ENCODE data around the gene SDK2. TPM values are rescaled to one million over a fixed set of nuclear protein-coding genes. Genes with fewer than 3 reads are reported as not detected.
"Not testable (repeated sequence)": the region's sequence is repeated elsewhere in the genome, so short reads cannot be mapped to it uniquely, and the experiment has no call there.

Gene SDK2
- polyA plus RNA-seq, 6 donors from 2014 or later: 0.10 to 6.3 (median 1.6) TPM

- Mint-ChIP-seq H3K9me3 (no peaks in the 10 kb centered on the region), H3K36me3 (peaks cover 6 to 26% of the 10 kb centered on the region in 2 donors), H3K27me3 (no peaks in the 10 kb centered on the region), H3K27ac (no peak overlapping the region), H3K4me1 (peaks cover 0 to 2% (median 0%) of the 10 kb centered on the region in 3 donors), H3K4me3 (no peak overlapping the region)
- no peak for DNase-seq
- no peak for ATAC-seq (ENCODE audit: low read depth in 2 of 2)
These were observed 264.4 kb downstream of the SDK2 start for GRCh38 chr17:73379826-73380225.

GRCh38 chr17:73378974-73379470 lies 265.2 kb downstream of the SDK2 start:
- H3K4me3 Mint-ChIP-seq: no peak overlapping the region
- peaks cover 0 to 4% (median 0%) of the 10 kb centered on the region in 3 donors for H3K4me1 Mint-ChIP-seq
- peak overlapping the region in 1 of 6 donors; percentile 37 for H3K27ac Mint-ChIP-seq
- no peaks in the 10 kb centered on the region for H3K27me3 Mint-ChIP-seq
- H3K36me3 Mint-ChIP-seq: peaks cover 6 to 23% of the 10 kb centered on the region in 2 donors
- ATAC-seq (ENCODE audit: low read depth in 2 of 2) (no peak), DNase-seq (no peak)
- no peaks in the 10 kb centered on the region for H3K9me3 Mint-ChIP-seq

GRCh38 chr17:73376636-73377035 lies 267.6 kb downstream of the SDK2 start:
- Mint-ChIP-seq H3K27ac (no peak overlapping the region), H3K4me1 (peaks cover 0 to 4% (median 0%) of the 10 kb centered on the region in 3 donors), H3K4me3 (no peak overlapping the region), H3K27me3 (no peaks in the 10 kb centered on the region), H3K9me3 (no peaks in the 10 kb centered on the region), H3K36me3 (peaks cover 6 to 19% of the 10 kb centered on the region in 2 donors)
- ATAC-seq (ENCODE audit: low read depth in 2 of 2) (no peak), DNase-seq (no peak)

GRCh38 chr17:73376152-73376551 lies 268.1 kb downstream of the SDK2 start:
- ATAC-seq (ENCODE audit: low read depth in 2 of 2) (no peak), DNase-seq (no peak)
- H3K9me3 Mint-ChIP-seq: no peaks in the 10 kb centered on the region
- no peaks in the 10 kb centered on the region for H3K27me3 Mint-ChIP-seq
- H3K27ac Mint-ChIP-seq: no peak overlapping the region
- H3K36me3 Mint-ChIP-seq: peaks cover 6 to 19% of the 10 kb centered on the region in 2 donors
- peaks cover 0 to 4% (median 0%) of the 10 kb centered on the region in 3 donors for H3K4me1 Mint-ChIP-seq
- no peak overlapping the region for H3K4me3 Mint-ChIP-seq

GRCh38 chr17:73371836-73372235 lies 272.4 kb downstream of the SDK2 start:
- DNase-seq: no peak
- Mint-ChIP-seq H3K9me3 (no peaks in the 10 kb centered on the region), H3K4me1 (peaks cover 0 to 4% (median 0%) of the 10 kb centered on the region in 3 donors), H3K27me3 (no peaks in the 10 kb centered on the region), H3K4me3 (no peak overlapping the region), H3K36me3 (peaks cover 0 to 24% of the 10 kb centered on the region in 2 donors), H3K27ac (peak overlapping the region in 2 of 6 donors; percentile 38 to 81)
- no peak for ATAC-seq (ENCODE audit: low read depth in 2 of 2)

- Mint-ChIP-seq H3K36me3 (peaks cover 0 to 18% of the 10 kb centered on the region in 2 donors), H3K4me1 (peaks cover 0 to 4% (median 0%) of the 10 kb centered on the region in 3 donors), H3K27me3 (no peaks in the 10 kb centered on the region), H3K9me3 (no peaks in the 10 kb centered on the region), H3K27ac (peak overlapping the region in 3 of 6 donors; percentile 56 to 83 (median 81)), H3K4me3 (no peak overlapping the region)
- no peak for DNase-seq
- no peak for ATAC-seq (ENCODE audit: low read depth in 2 of 2)
These were observed 273.0 kb downstream of the SDK2 start for GRCh38 chr17:73371285-73371684.

- peak overlapping the region in 2 of 6 donors; percentile 18 to 49 for H3K27ac Mint-ChIP-seq
- H3K36me3 Mint-ChIP-seq: peaks cover 0 to 21% of the 10 kb centered on the region in 2 donors
- not testable (repeated sequence) for H3K27me3 Mint-ChIP-seq, H3K4me3 Mint-ChIP-seq, H3K9me3 Mint-ChIP-seq, H3K4me1 Mint-ChIP-seq
- peak; percentile 38 to 65 for ATAC-seq (ENCODE audit: low read depth in 2 of 2)
- DNase-seq: peak; percentile 53
These were observed 274.3 kb downstream of the SDK2 start for GRCh38 chr17:73369817-73370490.

GRCh38 chr17:73369111-73369521 lies 275.1 kb downstream of the SDK2 start:
- Mint-ChIP-seq H3K27ac (peak overlapping the region in 1 of 6 donors; percentile 41), H3K27me3 (no peaks in the 10 kb centered on the region), H3K4me1 (no peaks in the 10 kb centered on the region), H3K9me3 (no peaks in the 10 kb centered on the region), H3K36me3 (peaks cover 0 to 23% of the 10 kb centered on the region in 2 donors), H3K4me3 (no peak overlapping the region)
- ATAC-seq (ENCODE audit: low read depth in 2 of 2): no peak
- DNase-seq: no peak

- Mint-ChIP-seq H3K9me3 (no peaks in the 10 kb centered on the region), H3K27me3 (no peaks in the 10 kb centered on the region), H3K27ac (no peak overlapping the region), H3K36me3 (peaks cover 0 to 19% of the 10 kb centered on the region in 2 donors), H3K4me3 (no peak overlapping the region), H3K4me1 (no peaks in the 10 kb centered on the region)
- ATAC-seq (ENCODE audit: low read depth in 2 of 2): no peak
- DNase-seq: no peak
These were observed 276.1 kb downstream of the SDK2 start for GRCh38 chr17:73368085-73368631.

- ATAC-seq (ENCODE audit: low read depth in 2 of 2) (no peak), DNase-seq (no peak)
- no peaks in the 10 kb centered on the region for H3K4me1 Mint-ChIP-seq
- no peak overlapping the region for H3K4me3 Mint-ChIP-seq
- H3K27ac Mint-ChIP-seq: no peak overlapping the region
- H3K9me3 Mint-ChIP-seq: no peaks in the 10 kb centered on the region
- peaks cover 0 to 19% of the 10 kb centered on the region in 2 donors for H3K36me3 Mint-ChIP-seq
- no peaks in the 10 kb centered on the region for H3K27me3 Mint-ChIP-seq
These were observed 278.2 kb downstream of the SDK2 start for GRCh38 chr17:73365906-73366623.

GRCh38 chr17:73365301-73365874 lies 278.9 kb downstream of the SDK2 start:
- H3K27ac Mint-ChIP-seq: peak overlapping the region in 1 of 6 donors; percentile 47
- peaks cover 0 to 19% of the 10 kb centered on the region in 2 donors for H3K36me3 Mint-ChIP-seq
- no peak for ATAC-seq (ENCODE audit: low read depth in 2 of 2)
- H3K4me1 Mint-ChIP-seq: no peaks in the 10 kb centered on the region
- no peaks in the 10 kb centered on the region for H3K9me3 Mint-ChIP-seq
- H3K27me3 Mint-ChIP-seq: no peaks in the 10 kb centered on the region
- DNase-seq: no peak
- peak overlapping the region in 1 of 8 donors; percentile 16 for H3K4me3 Mint-ChIP-seq

GRCh38 chr17:73364155-73364522 lies 280.1 kb downstream of the SDK2 start:
- H3K4me1 Mint-ChIP-seq: no peaks in the 10 kb centered on the region
- peaks cover 0 to 19% of the 10 kb centered on the region in 2 donors for H3K36me3 Mint-ChIP-seq
- H3K27me3 Mint-ChIP-seq: no peaks in the 10 kb centered on the region
- H3K9me3 Mint-ChIP-seq: no peaks in the 10 kb centered on the region
- ATAC-seq (ENCODE audit: low read depth in 2 of 2): no peak
- no peak overlapping the region for H3K27ac Mint-ChIP-seq
- no peak overlapping the region for H3K4me3 Mint-ChIP-seq
- no peak for DNase-seq

GRCh38 chr17:73363442-73364154 lies 280.6 kb downstream of the SDK2 start:
- Mint-ChIP-seq H3K4me3 (no peak overlapping the region), H3K36me3 (peaks cover 0 to 19% of the 10 kb centered on the region in 2 donors)

More at GRCh38 chr17:73363442-73364154, 280.6 kb downstream of the SDK2 start:
- H3K9me3 Mint-ChIP-seq: no peaks in the 10 kb centered on the region
- H3K27me3 Mint-ChIP-seq: no peaks in the 10 kb centered on the region
- no peak overlapping the region for H3K27ac Mint-ChIP-seq
- no peak for DNase-seq
- ATAC-seq (ENCODE audit: low read depth in 2 of 2): no peak
- no peaks in the 10 kb centered on the region for H3K4me1 Mint-ChIP-seq
